HUDEP-2 (cell line): Measurements from ENCODE around the gene SLC44A2.
"Not testable (repeated sequence)": the region's sequence is repeated elsewhere in the genome, so short reads cannot be mapped to it uniquely, and the experiment has no call there.

Experiments used
- DNase-seq, 76 experiments: peaks; one replicate each; lab custom pipeline; 2025; ENCODE audit not compliant: unreplicated experiment in 76 of 76; lab: John Stamatoyannopoulos, UW

The SLC44A2 gene

GRCh38 chr19:10646456-10647159 lies 21.3 kb downstream of the SLC44A2 start:
- DNase-seq, result peak in 23 of 76 experiments; percentile 13 to 68 (median 41)

GRCh38 chr19:10648360-10648759 lies 23.0 kb downstream of the SLC44A2 start:
- DNase-seq, result peak in 1 of 76 experiments; percentile 21

- no peak for DNase-seq
These were observed 26.5 kb downstream of the SLC44A2 start for GRCh38 chr19:10651851-10652250.

- DNase-seq, result no peak
These were observed 28.1 kb downstream of the SLC44A2 start for GRCh38 chr19:10653482-10653731.

GRCh38 chr19:10653732-10654609 lies 28.6 kb downstream of the SLC44A2 start, which contains the start of gene ILF3:
TSS of gene ILF3 (plus strand) at chr19:10654346. CDS start at chr19:10670606, 16,260 bp downstream.
- peak; percentile 98 to 100 (median 100) for DNase-seq

GRCh38 chr19:10654610-10655456 lies 29.5 kb downstream of the SLC44A2 start:
- DNase-seq, result peak in 42 of 76 experiments; percentile 21 to 80 (median 53)

- peak in 28 of 76 experiments; percentile 9 to 61 (median 30) for DNase-seq
These were observed 30.3 kb downstream of the SLC44A2 start for GRCh38 chr19:10655457-10656312.

- no peak for DNase-seq
These were observed 35.0 kb downstream of the SLC44A2 start for GRCh38 chr19:10660346-10660745.

- DNase-seq, result no peak
These were observed 36.6 kb downstream of the SLC44A2 start for GRCh38 chr19:10661946-10662345.

GRCh38 chr19:10662384-10663251 lies 37.3 kb downstream of the SLC44A2 start:
- no peak for DNase-seq

- DNase-seq, result not testable (repeated sequence)
These were observed 37.9 kb downstream of the SLC44A2 start for GRCh38 chr19:10663252-10663563.

- DNase-seq, result no peak
These were observed 42.5 kb downstream of the SLC44A2 start for GRCh38 chr19:10667867-10668266.

GRCh38 chr19:10669246-10669645 lies 43.9 kb downstream of the SLC44A2 start:
- DNase-seq, result no peak

GRCh38 chr19:10670182-10670581 lies 44.8 kb downstream of the SLC44A2 start:
- DNase-seq, result no peak

- no peak for DNase-seq
These were observed 45.8 kb downstream of the SLC44A2 start for GRCh38 chr19:10670876-10671804.

- not testable (repeated sequence) for DNase-seq
These were observed 46.6 kb downstream of the SLC44A2 start for GRCh38 chr19:10671922-10672321.

- not testable (repeated sequence) for DNase-seq
These were observed 49.9 kb downstream of the SLC44A2 start for GRCh38 chr19:10675214-10675613.

- peak; percentile 43 to 99 (median 96) for DNase-seq
These were observed 52.4 kb downstream of the SLC44A2 start for GRCh38 chr19:10677751-10678150.
